HCEC 1CT (cell line): ENCODE data around the gene TMEM150C.
A peak's percentile ranks its signal among the peaks of the same experiment; 100 is the strongest.
"Not testable (repeated sequence)": the region's sequence is repeated elsewhere in the genome, so short reads cannot be mapped to it uniquely, and the experiment has no call there.

Experiments used
- DNase-seq: peaks from one replicate; pipeline ENCODE4 v3.0.0-alpha.2; 2017

TMEM150C gene

GRCh38 chr4:82567444-82567843 lies 5.7 kb upstream of the TMEM150C start:
- no peak for DNase-seq

- DNase-seq = no peak
Measured at GRCh38 chr4:82562564-82562854, 721 bp upstream of the TMEM150C start.

GRCh38 chr4:82560853-82561785 lies 669 bp downstream of the TMEM150C start:
- DNase-seq = no peak

- no peak for DNase-seq
Measured at GRCh38 chr4:82559735-82560120, 2.1 kb downstream of the TMEM150C start.

GRCh38 chr4:82559090-82559734 lies 2.6 kb downstream of the TMEM150C start:
- DNase-seq = not testable (repeated sequence)

- DNase-seq = no peak
Measured at GRCh38 chr4:82555276-82555675, 6.5 kb downstream of the TMEM150C start.

- DNase-seq = no peak
Measured at GRCh38 chr4:82553020-82553419, 8.8 kb downstream of the TMEM150C start.

GRCh38 chr4:82551734-82552133 lies 10.1 kb downstream of the TMEM150C start:
- DNase-seq = no peak

- DNase-seq = not testable (repeated sequence)
Measured at GRCh38 chr4:82547850-82548249, 13.9 kb downstream of the TMEM150C start.

GRCh38 chr4:82543131-82543530 lies 18.7 kb downstream of the TMEM150C start:
- no peak for DNase-seq

- DNase-seq = no peak
Measured at GRCh38 chr4:82542642-82543041, 19.1 kb downstream of the TMEM150C start.

- no peak for DNase-seq
Measured at GRCh38 chr4:82529322-82529721, 32.5 kb downstream of the TMEM150C start.

- no peak for DNase-seq
Measured at GRCh38 chr4:82528868-82529267, 32.9 kb downstream of the TMEM150C start.

- no peak for DNase-seq
Measured at GRCh38 chr4:82528074-82528473, 33.7 kb downstream of the TMEM150C start.

GRCh38 chr4:82525307-82525911 lies 36.4 kb downstream of the TMEM150C start:
- no peak for DNase-seq

GRCh38 chr4:82524570-82525152 lies 37.1 kb downstream of the TMEM150C start:
- DNase-seq = no peak

GRCh38 chr4:82523179-82523578 lies 38.6 kb downstream of the TMEM150C start:
- DNase-seq = no peak

- DNase-seq = no peak
Measured at GRCh38 chr4:82522472-82522871, 39.3 kb downstream of the TMEM150C start.

GRCh38 chr4:82521283-82521682 lies 40.5 kb downstream of the TMEM150C start:
- no peak for DNase-seq

- DNase-seq = no peak
Measured at GRCh38 chr4:82519776-82520175, 42.0 kb downstream of the TMEM150C start.

GRCh38 chr4:82519072-82519471 lies 42.7 kb downstream of the TMEM150C start:
- no peak for DNase-seq

GRCh38 chr4:82517043-82517442 lies 44.7 kb downstream of the TMEM150C start:
- DNase-seq = peak; percentile 45

- DNase-seq = no peak
Measured at GRCh38 chr4:82515705-82516104, 46.1 kb downstream of the TMEM150C start.

GRCh38 chr4:82513382-82513781 lies 48.4 kb downstream of the TMEM150C start:
- no peak for DNase-seq
